Measurements from ENCODE around the gene GRP.

The GRP gene

DNA sequence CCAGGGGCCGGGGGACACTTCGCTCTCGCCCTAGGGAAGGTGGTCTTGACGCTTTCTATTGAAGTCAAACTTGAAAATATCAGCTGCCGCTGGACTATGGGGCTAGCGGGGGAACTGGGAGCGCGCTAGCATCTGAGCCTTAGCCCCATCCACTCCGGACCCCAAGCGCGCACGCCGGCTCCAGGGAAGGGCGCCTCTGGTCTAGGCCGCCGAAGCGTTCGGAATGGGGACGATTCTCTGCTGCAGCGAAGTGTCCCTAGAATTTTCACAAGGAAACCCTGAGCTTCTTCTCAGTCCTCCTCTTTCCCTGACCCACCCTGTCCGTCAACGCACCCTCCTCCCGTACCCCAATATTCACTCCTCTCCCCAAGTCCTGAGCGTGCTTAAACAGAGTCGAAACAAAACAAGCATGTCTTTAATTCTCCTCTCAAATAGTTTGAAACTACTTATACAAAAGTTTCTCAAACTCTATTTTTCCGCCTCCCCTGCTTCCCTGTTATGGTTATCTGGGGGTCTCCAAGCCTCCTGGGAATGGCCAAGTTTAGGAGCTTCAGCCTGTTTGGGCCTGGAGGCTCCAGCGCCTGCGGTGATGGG, 48.3 kb downstream of the GRP start:
- H3K4me3 ChIP-seq (ENCODE audit: low read depth, low read length), result no peak overlapping the region
- TF ChIP-seq CTCF (IDR thresholded peaks at IDR 0.05; ENCODE audit: low read depth, low read length), result no peak

- TF ChIP-seq CTCF (IDR thresholded peaks at IDR 0.05; ENCODE audit: low read depth, low read length), result no peak
- H3K4me3 ChIP-seq (ENCODE audit: low read depth, low read length), result no peak overlapping the region
Observed at GRCh38 chr18:59268721-59269562, 49.0 kb downstream of the GRP start.

DNA sequence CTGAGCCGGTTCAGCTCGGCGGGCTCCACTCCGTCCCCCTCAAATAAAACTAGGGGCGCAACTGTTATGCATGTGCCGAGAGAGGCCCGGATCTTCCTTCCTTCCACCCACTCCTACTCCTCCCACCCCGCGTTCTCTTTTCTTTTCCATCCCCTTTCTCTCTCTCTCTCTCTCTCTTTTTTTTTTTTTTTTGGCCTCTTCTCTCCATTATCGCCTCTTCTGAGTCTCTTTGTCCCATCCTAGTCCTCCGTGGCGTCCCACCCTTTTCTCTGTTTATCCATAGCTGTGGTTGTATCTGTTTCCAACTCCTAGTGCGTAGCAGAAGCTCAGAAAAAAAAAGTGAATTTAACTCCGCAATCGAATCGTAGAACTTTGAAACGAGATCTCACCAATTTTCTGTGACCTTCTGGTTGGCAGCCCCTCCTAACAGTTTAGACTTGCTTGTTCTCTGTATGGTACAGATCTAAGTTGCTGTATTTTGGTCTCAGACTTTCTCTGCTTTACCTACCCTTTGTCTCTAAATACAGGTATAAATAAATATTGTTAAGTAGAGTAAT, 49.7 kb downstream of the GRP start:
- H3K4me3 ChIP-seq (ENCODE audit: low read depth, low read length), result no peak overlapping the region

GRCh38 chr18:59270689-59271257, 50.8 kb downstream of the GRP start:
- no peak for TF ChIP-seq CTCF (IDR thresholded peaks at IDR 0.05; ENCODE audit: low read depth, low read length)

More for the DNA sequence above, 49.7 kb downstream of the GRP start:
- TF ChIP-seq CTCF (IDR thresholded peaks at IDR 0.05; ENCODE audit: low read depth, low read length), result no peak

GRCh38 chr18:59271606-59272220, 51.8 kb downstream of the GRP start:
- TF ChIP-seq CTCF (IDR thresholded peaks at IDR 0.05; ENCODE audit: low read depth, low read length), result no peak
- H3K4me3 ChIP-seq (ENCODE audit: low read depth, low read length), result no peak overlapping the region

More at GRCh38 chr18:59270689-59271257, 50.8 kb downstream of the GRP start:
- H3K4me3 ChIP-seq (ENCODE audit: low read depth, low read length), result no peak overlapping the region

DNA sequence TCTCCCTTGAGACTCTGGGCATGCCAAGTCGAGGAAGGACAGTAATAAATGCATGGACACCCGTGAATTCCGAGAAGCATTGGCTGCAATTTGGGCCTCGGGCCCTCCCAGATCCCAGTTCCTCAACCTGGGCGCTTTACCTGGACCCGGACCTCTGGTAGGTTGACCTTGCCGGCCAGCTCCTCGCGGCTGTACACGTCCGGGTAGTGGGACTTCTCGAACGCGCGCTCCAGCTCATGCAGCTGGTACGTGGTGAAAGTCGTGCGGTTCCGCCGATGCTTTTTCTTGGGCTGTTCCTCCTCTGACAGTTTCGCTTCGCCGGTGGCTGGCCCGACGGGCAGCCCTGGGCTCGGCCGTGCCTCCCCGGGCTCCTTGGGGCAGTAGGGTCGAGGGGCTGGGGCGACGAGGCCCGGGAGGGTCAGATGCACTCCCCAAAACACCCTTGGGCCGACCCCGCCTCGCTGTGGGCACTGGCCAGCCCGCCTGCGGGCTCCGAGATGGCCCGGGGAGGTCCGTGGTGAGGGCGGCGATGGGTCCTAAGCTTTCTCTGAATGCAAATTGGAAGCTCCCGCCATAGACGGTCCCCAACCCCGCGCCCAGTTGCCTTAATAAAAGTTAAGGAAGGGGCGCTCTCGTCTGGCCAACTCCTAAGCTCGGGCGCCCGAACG, 52.4 kb downstream of the GRP start:
- peak overlapping the region; percentile 29; the same call in 1 of the 2 replicates for H3K4me3 ChIP-seq (ENCODE audit: low read depth, low read length)
- no peak for TF ChIP-seq CTCF (IDR thresholded peaks at IDR 0.05; ENCODE audit: low read depth, low read length)

Data from WI38 (cell line).